ENCODE measurements around the gene ALDH7A1. TPM values are rescaled to one million over a fixed set of nuclear protein-coding genes. Genes with fewer than 3 reads are reported as not detected.

ALDH7A1 gene
- polyA plus RNA-seq, 1 experiment = 81.2 TPM

DNA sequence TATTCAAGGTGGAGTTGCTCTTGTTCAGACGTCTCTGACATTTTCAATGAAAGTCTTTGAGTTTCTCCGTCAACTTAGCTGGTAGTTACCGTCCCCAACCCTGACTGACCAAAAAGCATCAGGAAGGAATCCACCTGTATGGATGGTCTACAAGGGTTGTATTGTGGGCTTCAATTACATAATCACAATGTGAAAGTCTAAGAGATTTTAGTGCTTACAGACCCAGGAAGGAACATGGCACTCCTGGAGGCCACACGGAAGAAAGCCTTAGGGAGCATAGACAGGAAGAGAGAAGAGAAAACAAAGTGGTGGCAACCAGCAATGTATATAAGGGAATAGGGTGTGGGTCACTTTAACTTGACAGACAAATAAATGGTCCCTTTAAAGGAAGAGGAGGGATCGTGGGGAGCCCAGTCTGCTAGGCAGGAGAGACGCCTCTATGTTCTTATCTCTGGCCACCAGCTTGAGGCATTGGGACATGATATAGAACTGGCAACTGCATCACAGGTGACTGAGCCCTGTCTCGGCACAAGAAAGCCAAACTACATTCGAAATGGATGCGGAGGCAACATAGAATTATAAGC is 80.4 kb downstream of the ALDH7A1 start:
- ChIA-PET POLR2A (no interaction called here), CTCF (interaction anchor here (0.9 kb wide), 1 partner anchor 14 kb away, joined by 3 read pairs; no protein-coding TSS in a partner anchor)
- Histone ChIP-seq H3K27me3 (ENCODE audit: control insufficient read depth, insufficient read depth, low read length) (no peaks in the 10 kb centered on the region), H3K4me3 (ENCODE audit: low read depth, low read length) (no peak overlapping the region), H3K36me3 (ENCODE audit: control insufficient read depth, insufficient read depth, low read length) (no peaks in the 10 kb centered on the region)
- DNase-seq (ENCODE audit: low read depth) = no peak
- TF ChIP-seq, protein P1, sequence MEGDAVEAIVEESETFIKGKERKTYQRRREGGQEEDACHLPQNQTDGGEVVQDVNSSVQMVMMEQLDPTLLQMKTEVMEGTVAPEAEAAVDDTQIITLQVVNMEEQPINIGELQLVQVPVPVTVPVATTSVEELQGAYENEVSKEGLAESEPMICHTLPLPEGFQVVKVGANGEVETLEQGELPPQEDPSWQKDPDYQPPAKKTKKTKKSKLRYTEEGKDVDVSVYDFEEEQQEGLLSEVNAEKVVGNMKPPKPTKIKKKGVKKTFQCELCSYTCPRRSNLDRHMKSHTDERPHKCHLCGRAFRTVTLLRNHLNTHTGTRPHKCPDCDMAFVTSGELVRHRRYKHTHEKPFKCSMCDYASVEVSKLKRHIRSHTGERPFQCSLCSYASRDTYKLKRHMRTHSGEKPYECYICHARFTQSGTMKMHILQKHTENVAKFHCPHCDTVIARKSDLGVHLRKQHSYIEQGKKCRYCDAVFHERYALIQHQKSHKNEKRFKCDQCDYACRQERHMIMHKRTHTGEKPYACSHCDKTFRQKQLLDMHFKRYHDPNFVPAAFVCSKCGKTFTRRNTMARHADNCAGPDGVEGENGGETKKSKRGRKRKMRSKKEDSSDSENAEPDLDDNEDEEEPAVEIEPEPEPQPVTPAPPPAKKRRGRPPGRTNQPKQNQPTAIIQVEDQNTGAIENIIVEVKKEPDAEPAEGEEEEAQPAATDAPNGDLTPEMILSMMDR (IDR thresholded peaks at IDR 0.05; ENCODE audit: insufficient read depth, low read depth, low read length) = no peak

DNA sequence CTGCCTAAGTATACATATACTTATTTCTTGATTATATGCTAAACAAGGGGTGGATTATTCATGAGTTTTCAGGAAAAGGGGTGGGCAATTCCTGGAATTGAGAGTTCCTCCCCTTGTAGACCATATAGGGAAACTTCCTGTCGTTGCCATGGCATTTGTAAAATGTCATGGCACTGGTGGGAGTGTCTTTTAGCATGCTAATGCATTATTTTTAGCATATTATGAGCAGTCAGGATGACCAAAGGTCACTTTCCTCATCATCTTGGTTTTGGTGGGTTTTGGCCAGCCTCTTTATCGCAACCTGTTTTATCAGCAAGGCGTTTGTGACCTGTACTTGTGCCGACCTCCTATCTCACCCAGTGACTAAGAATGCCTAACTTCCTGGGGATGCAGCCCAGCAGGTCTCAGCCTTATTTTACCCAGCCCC is 80.9 kb downstream of the ALDH7A1 start:
- ChIA-PET CTCF (interaction anchor here (0.9 kb wide), 1 partner anchor 14 kb away, joined by 3 read pairs; no protein-coding TSS in a partner anchor), POLR2A (no interaction called here)
- Histone ChIP-seq H3K36me3 (ENCODE audit: control insufficient read depth, insufficient read depth, low read length) (no peaks in the 10 kb centered on the region), H3K4me3 (ENCODE audit: low read depth, low read length) (no peak overlapping the region), H3K27me3 (ENCODE audit: control insufficient read depth, insufficient read depth, low read length) (no peaks in the 10 kb centered on the region)
- DNase-seq (ENCODE audit: low read depth) = no peak
- TF ChIP-seq, protein P1 (IDR thresholded peaks at IDR 0.05; ENCODE audit: insufficient read depth, low read depth, low read length) = no peak

DNA sequence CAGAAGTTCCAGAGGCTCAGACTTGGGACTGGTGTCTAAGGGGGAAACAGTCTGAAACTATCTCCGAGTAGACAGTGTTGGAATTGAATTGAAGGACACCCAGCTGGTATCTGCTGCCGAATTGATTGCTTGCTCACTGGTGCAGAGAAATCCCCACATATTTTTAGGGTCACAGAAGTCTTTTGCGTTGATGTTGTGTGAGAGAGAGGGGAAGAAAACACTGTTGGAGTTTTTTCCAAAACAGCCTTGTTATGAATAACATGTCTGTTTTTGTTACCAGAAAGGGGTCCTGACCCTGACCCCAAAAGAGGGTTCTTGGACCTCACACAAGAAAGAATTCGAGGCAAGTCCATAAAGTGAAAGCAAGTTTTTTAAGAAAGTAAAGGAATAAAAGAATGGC is 81.3 kb downstream of the ALDH7A1 start:
- no peaks in the 10 kb centered on the region for H3K36me3 ChIP-seq (ENCODE audit: control insufficient read depth, insufficient read depth, low read length)
- DNase-seq (ENCODE audit: low read depth) = no peak
- ChIA-PET CTCF (no interaction called here), POLR2A (no interaction called here)
- no peaks in the 10 kb centered on the region for H3K27me3 ChIP-seq (ENCODE audit: control insufficient read depth, insufficient read depth, low read length)
- TF ChIP-seq, protein P1 (IDR thresholded peaks at IDR 0.05; ENCODE audit: insufficient read depth, low read depth, low read length) = no peak
- no peak overlapping the region for H3K4me3 ChIP-seq (ENCODE audit: low read depth, low read length)

DNA sequence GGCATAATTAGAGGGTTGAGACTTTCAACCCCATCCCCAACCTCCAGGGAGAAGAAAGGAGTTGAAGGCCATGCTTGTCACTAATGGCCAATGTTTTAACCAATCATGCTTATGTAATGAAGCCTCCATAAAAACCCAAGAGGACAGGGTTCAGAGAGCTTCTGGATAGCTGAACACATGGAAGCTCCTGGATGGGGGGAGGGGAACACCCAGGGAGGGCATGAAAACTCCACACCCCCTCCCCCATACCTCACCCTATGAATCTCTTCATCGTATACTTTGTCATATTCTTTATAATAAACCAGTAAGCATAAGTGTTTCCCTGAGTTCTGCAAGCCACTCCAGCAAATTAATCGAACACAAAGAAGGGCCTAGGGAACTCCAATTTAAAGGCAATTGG is 81.7 kb downstream of the ALDH7A1 start:
- no peaks in the 10 kb centered on the region for H3K36me3 ChIP-seq (ENCODE audit: control insufficient read depth, insufficient read depth, low read length)
- no peak for DNase-seq (ENCODE audit: low read depth)
- ChIA-PET CTCF (interaction anchor here (0.6 to 2.1 kb wide), 3 partner anchors 14 to 88 kb away, joined by 3 to 9 read pairs (median 3); no protein-coding TSS in a partner anchor), POLR2A (no interaction called here)
- H3K27me3 ChIP-seq (ENCODE audit: control insufficient read depth, insufficient read depth, low read length) = no peaks in the 10 kb centered on the region
- TF ChIP-seq, protein P1 (IDR thresholded peaks at IDR 0.05; ENCODE audit: insufficient read depth, low read depth, low read length) = no peak
- H3K4me3 ChIP-seq (ENCODE audit: low read depth, low read length) = no peak overlapping the region

DNA sequence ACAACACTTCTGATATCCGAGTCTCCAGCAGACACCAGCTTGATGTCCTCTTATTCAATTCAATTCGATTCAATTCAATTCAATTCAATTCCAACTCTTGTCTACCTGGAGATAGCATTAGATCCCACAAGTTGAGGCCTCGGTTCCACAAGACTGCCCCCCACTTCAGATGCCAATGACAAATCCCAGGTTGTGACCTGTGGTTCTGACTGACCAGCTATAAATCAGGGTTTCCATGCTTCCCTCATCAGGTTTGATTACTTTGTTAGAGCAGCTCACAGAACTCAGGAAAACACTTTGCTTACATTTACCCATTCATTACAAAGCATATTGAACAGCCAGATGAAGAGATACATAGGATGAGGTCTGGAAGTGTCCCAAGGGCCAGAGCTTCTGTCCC is 82.6 kb downstream of the ALDH7A1 start:
- no peak overlapping the region for H3K4me3 ChIP-seq (ENCODE audit: low read depth, low read length)
- POLR2A ChIA-PET = interaction anchor here (0.5 kb wide), 1 partner anchor 1202 kb away, joined by 3 read pairs; no protein-coding TSS in a partner anchor
- CTCF ChIA-PET = interaction anchor here (0.6 to 2.1 kb wide), 2 partner anchors 13 to 17 kb away, joined by 3 to 9 read pairs; no protein-coding TSS in a partner anchor
- H3K36me3 ChIP-seq (ENCODE audit: control insufficient read depth, insufficient read depth, low read length) = no peaks in the 10 kb centered on the region
- no peak for DNase-seq (ENCODE audit: low read depth)
- no peaks in the 10 kb centered on the region for H3K27me3 ChIP-seq (ENCODE audit: control insufficient read depth, insufficient read depth, low read length)
- TF ChIP-seq, protein P1 (IDR thresholded peaks at IDR 0.05; ENCODE audit: insufficient read depth, low read depth, low read length) = no peak
